Karpas-422 (cell line): ENCODE results near the gene PGM2. TPM values are rescaled to one million over a fixed set of nuclear protein-coding genes. Genes with fewer than 3 reads are reported as not detected.

ENCODE experiments used
- DNase-seq: peaks from one replicate; pipeline ENCODE4 v3.0.0-alpha.2; 2015
- H2AFZ ChIP-seq: fragments of 200-600 bp; sonication (generic); 2 replicates; pipeline ENCODE4 v1.6.1; 2014; ENCODE audit warnings: antibody characterized with exemption, low read length, mixed read lengths
- H3K27ac ChIP-seq: fragments of 200-600 bp; sonication (generic); 2 replicates; pipeline ENCODE4 v1.5.1; 2014; ENCODE audit warnings: mild to moderate bottlenecking, low read length, moderate library complexity
- H3K27me3 ChIP-seq: fragments of 200-600 bp; sonication (generic); 2 replicates; pipeline ENCODE4 v1.6.1; 2014; ENCODE audit warnings: low read length, mixed read lengths
- H3K36me3 ChIP-seq: fragments of 200-600 bp; sonication (generic); 2 replicates; pipeline ENCODE4 v1.6.1; 2014; ENCODE audit warnings: low read length, mixed read lengths; ENCODE audit not compliant: insufficient read depth
- H3K4me1 ChIP-seq: fragments of 200-600 bp; sonication (generic); 2 replicates; pipeline ENCODE4 v1.6.1; 2014; ENCODE audit warnings: mild to moderate bottlenecking, low read length, mixed read lengths
- H3K4me2 ChIP-seq: fragments of 200-600 bp; sonication (generic); 2 replicates; pipeline ENCODE4 v1.6.1; 2014; ENCODE audit warnings: low read length, low read depth, mild to moderate bottlenecking; ENCODE audit not compliant: poor library complexity, severe bottlenecking
- H3K4me3 ChIP-seq: fragments of 200-600 bp; sonication (generic); 2 replicates; pipeline ENCODE4 v1.5.1; 2014; ENCODE audit warnings: mild to moderate bottlenecking, antibody characterized with exemption, low read length, mixed read lengths
- H3K79me2 ChIP-seq: fragments of 200-600 bp; sonication (generic); 2 replicates; pipeline ENCODE4 v1.6.1; 2014; ENCODE audit warnings: mild to moderate bottlenecking, low read length, mixed read lengths
- H3K9ac ChIP-seq: fragments of 200-600 bp; sonication (generic); 2 replicates; pipeline ENCODE4 v1.6.0; 2014; ENCODE audit warnings: low read length
- H3K9me2 ChIP-seq: fragments of 200-600 bp; sonication (generic), shearing (Covaris generic); replicated peaks from 2 replicates; pipeline ENCODE4 v1.6.0; 2014; ENCODE audit warnings: mild to moderate bottlenecking, low read length, moderate library complexity; ENCODE audit not compliant: insufficient read depth
- H3K9me3 ChIP-seq: fragments of 300-700, 200-600 bp; sonication (generic); 2 replicates; pipeline ENCODE4 v1.6.1; 2014; ENCODE audit warnings: low read length, mixed read lengths
- H4K20me1 ChIP-seq: fragments of 200-600 bp; sonication (generic); 2 replicates; pipeline ENCODE4 v1.6.1; 2014; ENCODE audit warnings: mild to moderate bottlenecking, antibody characterized with exemption, low read length, low read depth; ENCODE audit not compliant: insufficient read depth
- total RNA-seq: library from RNA; depleted of rRNA; stranded (reverse); fragments of >200 nt; shearing (Covaris generic); gene quantifications from 2 replicates; pipeline ENCODE4 v1.2.3, GENCODE V29; 2014; ENCODE audit warnings: low replicate concordance

PGM2 gene
- total RNA-seq, 1 experiment from 2014 or later, result 40.3 TPM

- Histone ChIP-seq H3K9me3 (no peaks in the 10 kb centered on the region), H3K79me2 (peaks cover 42% of the 10 kb centered on the region), H3K4me3 (no peak overlapping the region), H2AFZ (no peak overlapping the region), H3K9ac (no peak overlapping the region), H3K4me1 (peaks cover 2% of the 10 kb centered on the region; the same call in 1 of the 2 replicates), H3K9me2 (no peaks in the 10 kb centered on the region), H4K20me1 (no peaks in the 10 kb centered on the region), H3K27ac (no peak overlapping the region), H3K36me3 (no peaks in the 10 kb centered on the region), H3K27me3 (no peaks in the 10 kb centered on the region), H3K4me2 (no peak overlapping the region)
- DNase-seq, result no peak
Measured at GRCh38 chr4:37902212-37902611, 75.7 kb downstream of the PGM2 start.

GRCh38 chr4:37902738-37903693 lies 76.5 kb downstream of the PGM2 start:
- H3K27ac ChIP-seq, result no peak overlapping the region
- H3K27me3 ChIP-seq, result no peaks in the 10 kb centered on the region
- H3K79me2 ChIP-seq, result peaks cover 35% of the 10 kb centered on the region
- no peak overlapping the region for H2AFZ ChIP-seq
- no peaks in the 10 kb centered on the region for H3K9me3 ChIP-seq
- H3K9me2 ChIP-seq, result no peaks in the 10 kb centered on the region
- H3K36me3 ChIP-seq, result no peaks in the 10 kb centered on the region
- H3K4me3 ChIP-seq, result no peak overlapping the region
- H3K4me1 ChIP-seq, result no peaks in the 10 kb centered on the region
- H4K20me1 ChIP-seq, result no peaks in the 10 kb centered on the region
- DNase-seq, result no peak
- H3K4me2 ChIP-seq, result no peak overlapping the region
- H3K9ac ChIP-seq, result no peak overlapping the region

- Histone ChIP-seq H3K9ac (no peak overlapping the region), H3K9me2 (no peaks in the 10 kb centered on the region), H3K27me3 (no peaks in the 10 kb centered on the region), H3K4me1 (no peaks in the 10 kb centered on the region), H3K79me2 (peaks cover 30% of the 10 kb centered on the region), H3K27ac (no peak overlapping the region), H3K9me3 (no peaks in the 10 kb centered on the region), H2AFZ (no peak overlapping the region), H3K36me3 (no peaks in the 10 kb centered on the region), H3K4me3 (no peak overlapping the region), H3K4me2 (no peak overlapping the region), H4K20me1 (no peaks in the 10 kb centered on the region)
- no peak for DNase-seq
Measured at GRCh38 chr4:37903901-37904300, 77.4 kb downstream of the PGM2 start.

GRCh38 chr4:37904824-37905223 lies 78.3 kb downstream of the PGM2 start:
- H4K20me1 ChIP-seq, result no peaks in the 10 kb centered on the region

GRCh38 chr4:37905533-37906169 lies 79.2 kb downstream of the PGM2 start:
- no peak overlapping the region for H3K9ac ChIP-seq
- H3K9me2 ChIP-seq, result no peaks in the 10 kb centered on the region
- H3K79me2 ChIP-seq, result peaks cover 43% of the 10 kb centered on the region
- DNase-seq, result no peak
- no peaks in the 10 kb centered on the region for H3K27me3 ChIP-seq
- no peaks in the 10 kb centered on the region for H4K20me1 ChIP-seq
- H2AFZ ChIP-seq, result no peak overlapping the region
- no peaks in the 10 kb centered on the region for H3K9me3 ChIP-seq
- no peaks in the 10 kb centered on the region for H3K36me3 ChIP-seq
- H3K4me1 ChIP-seq, result peaks cover 12% of the 10 kb centered on the region
- H3K4me2 ChIP-seq, result no peak overlapping the region
- H3K4me3 ChIP-seq, result no peak overlapping the region
- H3K27ac ChIP-seq, result no peak overlapping the region

More at GRCh38 chr4:37904824-37905223, 78.3 kb downstream of the PGM2 start:
- no peaks in the 10 kb centered on the region for H3K36me3 ChIP-seq
- no peak overlapping the region for H2AFZ ChIP-seq
- H3K9me2 ChIP-seq, result no peaks in the 10 kb centered on the region
- H3K79me2 ChIP-seq, result peaks cover 37% of the 10 kb centered on the region
- no peaks in the 10 kb centered on the region for H3K27me3 ChIP-seq
- H3K9ac ChIP-seq, result no peak overlapping the region
- H3K27ac ChIP-seq, result no peak overlapping the region
- no peaks in the 10 kb centered on the region for H3K9me3 ChIP-seq
- peaks cover 9% of the 10 kb centered on the region for H3K4me1 ChIP-seq
- H3K4me2 ChIP-seq, result no peak overlapping the region
- H3K4me3 ChIP-seq, result no peak overlapping the region
- no peak for DNase-seq

- no peaks in the 10 kb centered on the region for H3K27me3 ChIP-seq
- H4K20me1 ChIP-seq, result no peaks in the 10 kb centered on the region
- H3K9ac ChIP-seq, result no peak overlapping the region
- H3K36me3 ChIP-seq, result no peaks in the 10 kb centered on the region
- no peak overlapping the region for H2AFZ ChIP-seq
- no peak for DNase-seq
- H3K9me2 ChIP-seq, result no peaks in the 10 kb centered on the region
- H3K27ac ChIP-seq, result no peak overlapping the region
- H3K9me3 ChIP-seq, result no peaks in the 10 kb centered on the region
- H3K79me2 ChIP-seq, result peaks cover 55% of the 10 kb centered on the region
- H3K4me2 ChIP-seq, result no peak overlapping the region
- peaks cover 12% of the 10 kb centered on the region for H3K4me1 ChIP-seq
- no peak overlapping the region for H3K4me3 ChIP-seq
Measured at GRCh38 chr4:37908488-37909331, 82.2 kb downstream of the PGM2 start.

GRCh38 chr4:37909332-37910090 lies 83.0 kb downstream of the PGM2 start:
- no peaks in the 10 kb centered on the region for H3K9me2 ChIP-seq
- H2AFZ ChIP-seq, result no peak overlapping the region
- H3K9ac ChIP-seq, result no peak overlapping the region
- no peaks in the 10 kb centered on the region for H3K27me3 ChIP-seq
- no peak for DNase-seq
- H3K27ac ChIP-seq, result no peak overlapping the region
- no peak overlapping the region for H3K4me2 ChIP-seq
- H3K36me3 ChIP-seq, result no peaks in the 10 kb centered on the region
- peaks cover 49% of the 10 kb centered on the region for H3K79me2 ChIP-seq
- H3K4me3 ChIP-seq, result no peak overlapping the region
- no peaks in the 10 kb centered on the region for H4K20me1 ChIP-seq
- peaks cover 12% of the 10 kb centered on the region for H3K4me1 ChIP-seq
- H3K9me3 ChIP-seq, result no peaks in the 10 kb centered on the region
